HL-60 (cell line): ENCODE results near the gene PAQR9.

ENCODE experiments used
- DNase-seq, 2 experiments: peaks; one replicate each; pipeline ENCODE4 v3.0.0-alpha.2; 2010 to 2020; ENCODE audit warnings: low read depth in 1 of 2, low spot score in 1 of 2
- H3K27ac ChIP-seq: fragments of 250-450 bp; sonication (Bioruptor Pico); replicated peaks from 2 replicates; pipeline ENCODE4 v1.5.1; 2020; ENCODE audit warnings: mild to moderate bottlenecking, moderate library complexity
- H3K27me3 ChIP-seq: fragments of 250-450 bp; sonication (Bioruptor Pico); 2 replicates; pipeline ENCODE4 v1.5.1; 2021; ENCODE audit warnings: mild to moderate bottlenecking, moderate library complexity; ENCODE audit not compliant: insufficient read depth, poor library complexity, severe bottlenecking
- H3K4me3 ChIP-seq: replicated peaks from 2 replicates; pipeline ENCODE4 v1.5.1; 2011; ENCODE audit warnings: mild to moderate bottlenecking, control low read depth, low read length; ENCODE audit not compliant: insufficient read depth
- CTCF ChIP-seq: IDR thresholded peaks from one replicate; pipeline ENCODE4 v1.5.1; 2011; ENCODE audit warnings: low read length, control low read depth, inconsistent platforms; ENCODE audit not compliant: insufficient read depth
- GABPA ChIP-seq: IDR thresholded peaks from 2 replicates; pipeline ENCODE4 v1.6.1; 2012; ENCODE audit warnings: low read depth
- POLR2AphosphoS5 ChIP-seq: IDR thresholded peaks from 2 replicates; pipeline ENCODE4 v1.6.1; 2012; ENCODE audit warnings: low read depth
- SPI1 ChIP-seq: IDR thresholded peaks from 2 replicates; pipeline ENCODE4 v1.6.1; 2012; ENCODE audit warnings: low read depth, mild to moderate bottlenecking, borderline replicate concordance
- TF ChIP-seq, protein P1 (sequence below): IDR thresholded peaks from 2 replicates; pipeline ENCODE4 v1.6.1; 2012; ENCODE audit warnings: low read depth; ENCODE audit not compliant: insufficient replicate concordance

PAQR9 gene

GRCh38 chr3:142999881-143000280 is 36.4 kb upstream of the PAQR9 start:
- Histone ChIP-seq H3K27me3 (no peaks in the 10 kb centered on the region), H3K4me3 (peak overlapping the region; percentile 87; the same call in 1 of the 2 replicates), H3K27ac (peak overlapping the region; percentile 94)
- no peak for TF ChIP-seq POLR2AphosphoS5
- TF ChIP-seq, protein P1, sequence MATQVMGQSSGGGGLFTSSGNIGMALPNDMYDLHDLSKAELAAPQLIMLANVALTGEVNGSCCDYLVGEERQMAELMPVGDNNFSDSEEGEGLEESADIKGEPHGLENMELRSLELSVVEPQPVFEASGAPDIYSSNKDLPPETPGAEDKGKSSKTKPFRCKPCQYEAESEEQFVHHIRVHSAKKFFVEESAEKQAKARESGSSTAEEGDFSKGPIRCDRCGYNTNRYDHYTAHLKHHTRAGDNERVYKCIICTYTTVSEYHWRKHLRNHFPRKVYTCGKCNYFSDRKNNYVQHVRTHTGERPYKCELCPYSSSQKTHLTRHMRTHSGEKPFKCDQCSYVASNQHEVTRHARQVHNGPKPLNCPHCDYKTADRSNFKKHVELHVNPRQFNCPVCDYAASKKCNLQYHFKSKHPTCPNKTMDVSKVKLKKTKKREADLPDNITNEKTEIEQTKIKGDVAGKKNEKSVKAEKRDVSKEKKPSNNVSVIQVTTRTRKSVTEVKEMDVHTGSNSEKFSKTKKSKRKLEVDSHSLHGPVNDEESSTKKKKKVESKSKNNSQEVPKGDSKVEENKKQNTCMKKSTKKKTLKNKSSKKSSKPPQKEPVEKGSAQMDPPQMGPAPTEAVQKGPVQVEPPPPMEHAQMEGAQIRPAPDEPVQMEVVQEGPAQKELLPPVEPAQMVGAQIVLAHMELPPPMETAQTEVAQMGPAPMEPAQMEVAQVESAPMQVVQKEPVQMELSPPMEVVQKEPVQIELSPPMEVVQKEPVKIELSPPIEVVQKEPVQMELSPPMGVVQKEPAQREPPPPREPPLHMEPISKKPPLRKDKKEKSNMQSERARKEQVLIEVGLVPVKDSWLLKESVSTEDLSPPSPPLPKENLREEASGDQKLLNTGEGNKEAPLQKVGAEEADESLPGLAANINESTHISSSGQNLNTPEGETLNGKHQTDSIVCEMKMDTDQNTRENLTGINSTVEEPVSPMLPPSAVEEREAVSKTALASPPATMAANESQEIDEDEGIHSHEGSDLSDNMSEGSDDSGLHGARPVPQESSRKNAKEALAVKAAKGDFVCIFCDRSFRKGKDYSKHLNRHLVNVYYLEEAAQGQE = no peak
- DNase-seq = no peak

DNA sequence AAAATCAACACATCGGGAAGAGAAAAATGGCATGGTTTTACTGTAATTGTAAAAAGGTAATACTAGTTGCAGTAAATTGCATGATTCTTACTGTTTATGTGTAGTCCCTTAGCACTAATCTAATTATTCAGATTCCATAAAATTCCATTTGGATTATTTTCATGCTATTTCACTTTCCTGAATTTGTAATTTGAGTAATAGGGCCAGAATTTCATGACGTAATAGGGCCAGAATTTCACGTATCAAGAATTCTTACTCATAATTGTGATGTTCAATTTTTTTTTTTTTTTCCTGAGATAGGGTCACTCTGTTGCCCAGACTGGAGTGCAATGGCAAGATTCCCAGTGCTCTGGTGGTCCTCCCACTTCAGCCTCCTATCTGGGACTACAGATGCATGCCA is 35.0 kb upstream of the PAQR9 start:
- no peak overlapping the region for H3K27ac ChIP-seq
- H3K4me3 ChIP-seq = no peak overlapping the region
- no peak for TF ChIP-seq CTCF
- TF ChIP-seq, protein P1 = no peak
- TF ChIP-seq GABPA = no peak
- no peak for TF ChIP-seq SPI1
- TF ChIP-seq POLR2AphosphoS5 = no peak
- H3K27me3 ChIP-seq = no peaks in the 10 kb centered on the region
- DNase-seq = no peak

GRCh38 chr3:142997330-142997729 is 33.9 kb upstream of the PAQR9 start:
- no peak for TF ChIP-seq GABPA
- Histone ChIP-seq H3K27me3 (no peaks in the 10 kb centered on the region), H3K27ac (no peak overlapping the region), H3K4me3 (no peak overlapping the region)
- DNase-seq = no peak

GRCh38 chr3:142993958-142994442 is 30.5 kb upstream of the PAQR9 start:
- TF ChIP-seq SPI1 (peak; percentile 29; the same call in 1 of the 2 replicates), CTCF (peak; percentile 23), POLR2AphosphoS5 (no peak), GABPA (no peak)
- TF ChIP-seq, protein P1 = peak; percentile 75
- no peaks in the 10 kb centered on the region for H3K27me3 ChIP-seq
- peak; percentile 82 to 84 for DNase-seq
- no peak overlapping the region for H3K27ac ChIP-seq
- H3K4me3 ChIP-seq = no peak overlapping the region
